NOMO-1 treated with dmso at 0.1 percent for 144 hours (cell line): Measurements from ENCODE around the gene CRYAA.
"Not testable (repeated sequence)": the region's sequence is repeated elsewhere in the genome, so short reads cannot be mapped to it uniquely, and the experiment has no call there.

Experiments
- DNase-seq: peaks from one replicate; lab custom pipeline; 2025; ENCODE audit not compliant: unreplicated experiment; lab: John Stamatoyannopoulos, UW

The CRYAA gene, protein sequence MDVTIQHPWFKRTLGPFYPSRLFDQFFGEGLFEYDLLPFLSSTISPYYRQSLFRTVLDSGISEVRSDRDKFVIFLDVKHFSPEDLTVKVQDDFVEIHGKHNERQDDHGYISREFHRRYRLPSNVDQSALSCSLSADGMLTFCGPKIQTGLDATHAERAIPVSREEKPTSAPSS

DNA sequence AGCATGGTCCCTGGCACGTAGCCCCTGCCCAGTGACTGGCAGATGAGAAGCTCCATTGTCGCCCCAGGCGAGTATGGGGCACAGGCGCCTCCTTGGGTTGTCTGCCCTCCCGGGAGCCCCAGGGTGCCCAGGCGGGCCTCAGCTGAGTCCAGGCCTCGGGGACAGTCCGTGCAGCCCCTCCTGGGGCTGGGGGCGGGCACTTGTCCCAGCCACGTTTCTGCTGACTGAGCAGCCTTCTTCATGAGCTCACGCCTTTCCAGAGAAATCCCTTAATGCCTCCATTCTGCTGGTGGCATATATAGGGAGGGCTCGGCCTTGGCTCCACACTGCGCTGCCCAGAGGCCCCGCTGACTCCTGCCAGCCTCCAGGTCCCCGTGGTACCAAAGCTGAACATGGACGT is at the start of gene CRYAA:
TSS of gene CRYAA (plus strand) at position 301 of the 400 bp plus-strand sequence. CDS start at position 393, 92 bp downstream.
- DNase-seq: not testable (repeated sequence)

DNA sequence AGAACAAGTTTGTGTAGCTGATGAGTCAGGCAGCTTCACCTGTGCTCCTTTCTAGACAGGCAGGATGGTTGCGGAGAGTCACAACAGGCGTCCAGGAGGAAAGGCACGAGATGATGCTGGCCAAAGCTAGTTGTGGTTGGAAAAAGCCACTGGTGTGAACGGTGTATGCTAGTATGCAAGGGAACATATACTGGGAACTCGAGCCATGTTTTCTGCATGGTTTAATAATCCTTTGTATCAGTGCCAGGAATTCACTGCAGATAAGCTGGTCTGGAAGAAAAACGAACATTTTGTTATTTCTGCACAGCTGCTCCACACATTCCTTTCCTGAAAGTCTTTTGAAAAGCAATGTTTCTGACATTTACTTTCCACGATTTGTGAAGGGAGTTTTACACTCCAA is 38.7 kb upstream of the CRYAA start:
- not testable (repeated sequence) for DNase-seq

DNA sequence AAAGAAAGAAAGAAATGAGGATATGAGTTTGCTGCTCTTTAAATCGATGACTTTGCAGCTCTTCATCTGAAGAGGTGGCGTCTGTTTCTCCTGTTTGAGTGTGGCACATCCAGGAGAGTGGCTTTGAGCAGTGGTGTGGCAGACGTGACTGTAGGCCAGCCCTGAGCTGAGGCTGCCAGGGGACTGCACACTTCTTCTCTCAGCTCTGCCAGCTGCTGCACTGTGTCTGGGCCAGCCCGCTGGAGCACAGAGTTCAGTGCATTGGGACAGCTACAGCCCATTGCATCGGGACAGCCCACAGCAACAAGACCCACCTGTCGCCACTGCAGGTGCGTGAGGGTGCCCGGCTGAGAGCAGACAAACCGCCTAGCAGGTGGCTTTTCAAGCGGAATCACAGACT is 34.3 kb upstream of the CRYAA start:
- DNase-seq: not testable (repeated sequence)

DNA sequence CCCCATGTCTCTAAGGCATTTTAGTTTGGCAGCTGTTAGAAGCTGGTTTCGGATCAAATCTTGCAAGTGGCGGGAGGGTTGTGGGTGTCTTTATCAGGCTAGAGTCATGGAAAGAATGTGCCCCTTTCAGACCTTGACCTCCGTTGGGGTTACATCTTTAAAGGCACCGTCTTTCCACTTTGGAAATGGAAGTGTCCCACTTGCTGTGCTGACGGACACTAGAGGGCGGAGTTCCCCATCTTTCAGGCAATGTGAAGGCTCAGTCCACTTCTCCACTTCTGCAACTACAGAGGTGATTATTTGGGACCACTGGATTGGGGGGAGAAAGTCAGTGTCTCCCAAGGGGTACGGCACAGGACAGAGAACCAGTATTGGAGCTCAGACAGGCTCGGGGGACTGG is 29.9 kb upstream of the CRYAA start:
- DNase-seq: not testable (repeated sequence)

DNA sequence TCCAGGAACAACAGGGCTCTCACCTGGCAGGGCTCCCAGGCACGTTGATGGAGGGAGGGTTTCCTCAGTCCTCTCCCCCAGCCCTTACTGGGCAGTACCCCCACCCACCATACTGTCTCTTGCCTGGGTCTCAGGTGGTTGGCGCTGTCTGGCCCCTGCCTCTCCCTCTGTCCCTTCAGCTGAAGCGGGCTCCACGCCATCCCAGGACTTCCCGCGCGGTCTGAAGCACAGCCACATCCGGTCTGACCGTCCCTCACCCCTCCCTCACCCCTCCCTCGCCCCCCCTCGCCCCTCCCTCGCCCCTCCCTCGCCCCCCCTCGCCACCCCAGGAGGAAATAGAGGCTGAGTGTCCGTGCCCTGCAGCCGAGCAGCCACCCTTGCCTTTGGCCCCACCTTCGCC is 27.4 kb upstream of the CRYAA start:
- DNase-seq: not testable (repeated sequence)

DNA sequence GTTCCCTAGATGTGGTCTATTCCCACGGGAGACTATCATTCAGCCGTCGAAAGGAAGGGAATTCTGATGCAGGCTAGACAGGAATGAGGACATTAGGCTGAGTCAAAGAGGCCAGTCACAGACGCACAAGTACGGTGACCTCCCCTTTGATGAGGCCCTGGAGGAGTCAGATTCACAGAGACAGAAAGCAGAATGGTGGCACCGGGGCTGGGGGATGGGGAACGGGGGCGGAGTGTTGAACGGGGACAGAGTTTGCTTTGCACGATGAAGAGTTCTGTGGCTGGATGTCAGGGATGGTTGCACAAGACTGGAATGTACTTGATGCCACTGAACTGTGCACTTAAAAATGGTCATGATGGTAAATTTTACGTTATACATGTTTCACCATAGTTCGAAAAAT is 22.2 kb upstream of the CRYAA start:
- not testable (repeated sequence) for DNase-seq

DNA sequence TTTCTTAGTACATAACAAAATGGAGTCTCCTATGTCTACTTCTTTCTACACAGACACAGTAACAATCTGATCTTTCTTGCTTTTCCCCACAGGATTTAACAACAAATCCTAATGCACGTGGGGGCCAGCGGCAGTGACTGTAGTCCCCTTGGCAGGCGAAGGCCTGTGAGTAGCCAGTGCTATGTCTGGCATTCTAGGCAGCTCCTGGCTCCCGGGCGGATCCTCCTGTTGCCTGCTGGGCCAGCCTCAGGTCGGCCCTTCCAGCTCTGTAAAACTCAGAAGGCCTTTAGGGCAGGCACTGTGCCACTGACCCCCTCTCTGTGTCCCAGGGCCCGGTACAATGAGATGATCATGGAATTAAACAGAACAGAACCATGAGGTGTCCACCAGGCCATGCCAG is 20.8 kb upstream of the CRYAA start:
- DNase-seq: not testable (repeated sequence)

DNA sequence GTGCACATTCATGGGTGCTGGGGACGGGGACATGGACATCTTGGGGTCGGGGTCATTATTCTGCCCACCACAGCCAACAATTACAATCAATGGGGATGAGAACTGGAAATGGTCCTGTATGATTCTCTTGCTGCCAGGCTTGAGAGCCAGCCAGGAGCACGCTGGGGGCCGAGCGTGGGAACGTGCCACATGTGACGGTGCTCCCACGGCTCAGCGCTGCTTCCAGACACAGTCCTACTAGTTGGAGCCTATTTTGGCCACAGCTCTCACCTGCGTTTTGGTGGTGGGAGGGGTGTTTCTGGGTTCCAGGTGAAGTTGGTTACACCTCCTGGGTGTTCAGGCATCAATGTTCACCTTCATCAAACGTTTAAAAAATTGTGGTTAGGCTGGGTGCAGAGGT is 19.5 kb upstream of the CRYAA start:
- not testable (repeated sequence) for DNase-seq

DNA sequence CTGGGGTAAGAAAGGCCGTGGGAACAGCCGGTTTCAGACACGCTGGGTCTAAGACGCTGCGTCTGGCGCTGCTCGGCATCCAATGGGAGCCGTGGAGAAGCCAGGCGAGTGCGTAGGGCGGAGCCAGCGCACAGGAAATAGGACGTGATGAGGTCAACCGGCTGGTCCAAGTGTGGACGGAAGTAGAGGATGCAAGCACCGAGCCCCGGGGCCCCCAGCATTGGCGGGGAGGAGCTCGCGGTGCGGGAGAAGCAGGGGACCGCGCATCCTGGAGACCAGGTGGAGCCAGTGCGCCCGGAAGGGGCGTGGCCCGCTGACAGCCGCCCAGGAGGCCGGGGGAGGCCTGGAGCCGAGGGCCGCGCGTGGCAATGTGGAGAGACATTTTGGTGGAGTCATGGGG is 15.2 kb upstream of the CRYAA start:
- not testable (repeated sequence) for DNase-seq

DNA sequence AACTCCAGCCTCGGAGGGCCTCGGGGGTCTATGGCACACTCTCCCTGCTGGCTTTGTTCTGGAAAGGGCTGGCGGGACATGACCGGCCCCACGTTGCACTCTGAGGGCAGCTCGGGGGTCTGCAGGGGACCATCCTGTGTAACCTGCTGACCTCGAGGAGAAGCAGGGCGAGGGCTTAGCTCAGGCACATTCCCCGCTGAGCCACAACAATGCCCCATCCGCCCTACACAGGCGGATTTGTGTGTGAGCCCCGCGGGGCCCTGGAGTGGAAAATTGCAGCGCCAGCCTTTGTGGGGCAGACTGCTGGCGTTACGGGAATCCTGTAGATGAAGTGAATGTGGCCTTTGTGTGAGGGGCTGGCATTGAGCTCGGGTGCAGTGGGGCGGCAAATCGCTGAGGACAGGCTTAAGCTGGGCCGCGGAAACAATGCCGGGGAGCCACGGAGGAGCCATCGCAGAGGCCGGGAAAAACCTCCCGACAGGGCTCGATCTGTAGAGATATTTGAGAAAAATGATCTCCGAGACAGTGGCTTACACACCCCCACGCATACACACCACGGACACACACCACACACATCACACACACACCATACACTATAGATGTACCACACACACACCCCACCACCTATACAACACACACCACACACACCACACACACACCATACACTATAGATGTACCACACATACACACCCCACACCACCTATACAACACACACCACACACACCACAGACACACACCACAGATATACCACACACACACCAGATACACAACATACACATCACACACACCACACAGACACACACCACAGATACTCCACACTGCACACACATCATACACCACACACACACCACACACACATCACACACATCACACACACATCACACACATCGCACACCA is 9.3 kb upstream of the CRYAA start:
- not testable (repeated sequence) for DNase-seq

DNA sequence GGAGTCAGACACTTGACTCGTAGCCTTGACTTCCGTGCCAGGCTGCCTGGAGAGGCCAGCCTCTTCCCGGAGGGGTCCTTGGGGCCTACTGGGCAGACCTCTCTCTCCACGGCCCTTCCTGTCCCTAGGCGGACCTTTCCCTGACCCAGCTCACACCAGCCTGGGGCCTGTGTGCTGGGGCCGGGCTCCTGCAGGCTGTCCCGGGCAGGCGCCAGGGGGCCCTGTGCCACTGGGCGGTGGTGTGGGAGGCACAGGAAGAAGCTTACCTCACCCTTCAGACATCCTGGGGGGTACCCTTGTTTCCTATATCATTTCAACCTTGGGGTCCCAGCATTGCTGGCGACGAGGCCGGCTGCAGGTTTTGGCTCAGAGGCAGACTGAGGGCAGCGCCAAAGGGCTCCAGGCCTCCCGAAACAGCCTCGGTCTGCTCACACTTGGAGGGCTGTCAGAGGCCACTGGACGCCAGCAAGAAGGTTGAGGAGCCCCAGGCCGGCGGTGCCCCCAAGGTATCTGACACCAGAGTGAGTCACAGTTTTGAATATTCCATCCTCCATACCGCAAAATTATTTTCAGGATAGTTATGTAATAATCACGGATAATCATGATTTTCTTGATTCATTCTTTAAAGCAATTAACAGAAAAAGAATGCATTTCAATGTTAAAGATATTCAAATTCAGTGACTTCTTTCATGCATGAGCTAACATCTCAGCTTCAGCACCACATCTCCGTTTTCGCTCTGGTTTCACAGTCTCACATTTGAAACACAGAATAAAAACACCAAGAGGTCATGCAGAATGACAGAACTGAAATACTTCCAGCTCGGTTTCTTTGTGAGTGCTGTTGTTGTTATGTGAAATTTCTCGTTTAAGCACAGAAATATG is 6.7 kb upstream of the CRYAA start:
- not testable (repeated sequence) for DNase-seq

DNA sequence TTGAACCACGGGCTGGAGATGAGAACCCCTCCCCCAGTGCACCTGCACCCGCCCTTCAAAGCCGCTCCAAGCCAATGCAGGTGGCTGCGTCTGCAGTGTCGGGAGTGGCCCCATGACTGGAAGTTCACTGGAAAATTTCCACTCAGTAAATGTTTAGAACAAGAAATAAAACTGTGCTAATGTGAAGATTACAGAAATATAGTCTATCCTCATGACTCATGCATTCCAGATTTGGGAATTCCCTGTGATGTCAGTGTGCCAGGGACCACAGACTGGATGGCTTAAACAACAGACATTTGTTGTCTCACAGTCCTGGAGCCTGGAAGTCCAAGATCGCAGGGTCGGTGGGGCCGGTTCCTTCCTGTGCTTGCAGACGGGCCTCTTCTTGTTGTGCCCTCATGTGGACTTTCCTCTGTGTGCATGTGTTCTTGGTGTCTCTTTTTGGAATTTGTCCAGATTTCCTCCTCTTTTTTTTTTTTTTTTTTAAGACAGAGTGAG is 6.1 kb upstream of the CRYAA start:
- DNase-seq: not testable (repeated sequence)

DNA sequence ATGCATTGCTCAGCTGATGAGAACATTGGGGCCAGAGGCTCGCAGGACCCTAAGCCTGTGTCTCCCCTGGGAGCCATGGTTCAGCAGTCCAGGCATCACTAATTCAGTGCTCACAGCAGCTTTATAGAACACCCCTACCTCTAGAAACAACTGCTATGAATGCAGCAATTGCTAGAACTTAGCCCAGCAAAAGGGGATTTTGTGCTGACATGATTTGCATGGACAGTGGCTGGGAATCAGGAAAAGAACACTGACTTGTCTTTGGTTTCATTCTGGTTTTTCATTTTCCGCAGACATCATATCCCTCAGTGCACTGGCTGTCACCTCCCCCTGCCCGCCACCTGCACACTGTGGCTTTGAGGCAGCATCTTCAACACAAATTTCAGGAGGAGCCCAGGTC is 4.0 kb upstream of the CRYAA start:
- DNase-seq: not testable (repeated sequence)

DNA sequence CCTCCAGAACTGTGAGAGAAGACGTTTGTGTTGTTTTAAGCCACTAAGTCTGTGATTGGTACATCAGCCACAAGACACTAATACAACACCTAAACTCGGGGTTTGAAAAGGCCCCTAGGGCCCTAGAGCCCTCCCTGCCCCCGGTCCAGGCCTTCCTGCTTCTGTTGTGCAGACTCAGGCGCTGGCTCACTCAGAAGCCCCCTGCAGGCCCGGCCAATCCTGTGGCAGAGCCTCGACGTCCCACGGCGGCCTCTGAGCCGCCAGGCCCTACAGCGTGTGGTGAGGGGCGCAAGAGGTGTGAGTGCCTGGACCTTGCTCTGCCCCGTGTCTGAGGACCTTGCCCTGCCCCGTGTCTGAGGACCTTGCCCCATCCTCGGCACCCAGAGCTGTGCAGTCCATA is 3.1 kb upstream of the CRYAA start:
- not testable (repeated sequence) for DNase-seq

DNA sequence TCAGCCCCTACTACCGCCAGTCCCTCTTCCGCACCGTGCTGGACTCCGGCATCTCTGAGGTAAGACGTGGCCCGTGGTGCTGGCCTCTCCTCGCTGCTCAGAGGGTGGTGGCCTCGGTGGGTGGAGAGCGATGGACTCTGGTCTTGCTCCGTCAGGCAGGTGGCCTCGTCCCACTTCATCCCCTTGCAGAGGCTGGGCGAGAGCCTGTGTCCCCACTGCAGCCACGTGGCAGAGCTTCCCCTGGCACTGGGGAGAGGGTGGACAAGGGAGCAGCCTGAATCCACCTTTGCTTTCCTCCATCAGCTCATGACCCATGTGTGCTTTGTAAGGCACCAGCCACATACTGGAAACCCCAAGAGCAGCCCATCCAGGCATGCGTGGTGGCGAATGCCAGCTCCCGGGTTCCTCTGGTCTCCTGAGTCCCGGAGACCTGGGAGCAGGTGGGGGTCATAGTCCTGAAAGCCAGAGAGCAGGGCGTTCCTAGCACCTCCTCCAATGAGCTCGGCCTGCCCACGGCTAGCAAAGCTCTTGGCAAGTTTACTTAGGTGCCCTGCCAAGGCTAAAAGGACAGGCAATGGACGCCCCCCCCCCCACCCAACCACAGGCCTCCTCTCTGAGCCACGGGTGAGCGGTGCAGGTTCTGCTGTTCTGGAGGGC is 550 bp downstream of the CRYAA start:
- not testable (repeated sequence) for DNase-seq

DNA sequence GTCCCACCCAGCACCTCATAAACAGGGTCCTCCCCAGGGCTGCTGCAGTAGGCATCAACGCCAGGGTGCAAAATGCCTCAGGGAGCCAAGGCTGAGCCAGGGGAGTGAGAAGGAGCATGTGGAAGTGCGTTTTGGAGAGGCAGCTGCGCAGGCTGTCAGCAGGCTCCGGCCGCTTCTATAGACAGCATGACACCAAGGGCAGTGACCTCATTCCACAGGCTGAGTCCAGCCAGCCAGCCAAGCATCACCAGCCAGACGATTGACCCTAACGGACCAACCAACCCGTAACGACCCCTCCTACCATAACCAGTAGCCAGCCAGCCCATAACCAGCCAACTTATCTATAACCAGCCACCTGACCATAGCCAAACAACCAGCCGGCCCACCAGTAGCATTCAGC is 1.1 kb downstream of the CRYAA start:
- not testable (repeated sequence) for DNase-seq

DNA sequence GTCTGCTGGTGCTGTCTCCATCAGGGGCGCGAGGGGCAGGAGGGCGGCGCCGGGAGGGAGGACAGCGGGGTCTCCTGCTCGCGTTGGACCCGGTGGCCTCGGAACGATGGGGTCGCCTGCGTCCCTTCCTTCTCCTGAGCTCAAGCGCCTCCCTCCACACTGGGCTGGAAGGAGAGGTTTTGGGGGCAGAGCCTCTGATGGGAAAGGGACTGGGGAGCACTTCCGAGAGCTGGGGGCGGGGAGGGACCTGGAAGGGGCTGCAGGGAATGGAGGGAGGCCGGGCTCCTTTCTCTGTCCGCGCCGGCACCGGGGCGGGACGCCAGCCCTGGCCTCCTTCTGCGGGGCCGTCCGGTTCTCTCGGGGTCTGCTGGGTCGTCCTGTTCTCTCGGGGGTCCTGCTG is 4.0 kb downstream of the CRYAA start:
- not testable (repeated sequence) for DNase-seq

DNA sequence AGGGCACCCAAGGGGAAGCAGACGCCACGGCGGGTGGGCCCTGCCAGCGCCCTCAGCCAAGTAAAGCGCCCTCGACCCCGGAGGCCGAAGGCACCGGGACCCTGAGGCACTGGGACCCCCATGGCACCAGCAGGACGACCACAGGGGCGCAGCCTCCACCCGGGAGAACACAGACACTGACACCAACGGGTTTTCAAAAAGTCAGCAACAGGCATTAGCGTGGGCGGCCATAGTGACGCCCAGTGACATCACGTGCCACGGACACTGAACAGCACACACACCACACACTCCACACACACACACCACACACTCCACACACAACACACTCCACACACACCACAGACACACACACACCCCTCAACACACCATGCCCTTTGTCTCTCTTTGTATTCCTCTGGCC is 4.6 kb downstream of the CRYAA start:
- DNase-seq: not testable (repeated sequence)

DNA sequence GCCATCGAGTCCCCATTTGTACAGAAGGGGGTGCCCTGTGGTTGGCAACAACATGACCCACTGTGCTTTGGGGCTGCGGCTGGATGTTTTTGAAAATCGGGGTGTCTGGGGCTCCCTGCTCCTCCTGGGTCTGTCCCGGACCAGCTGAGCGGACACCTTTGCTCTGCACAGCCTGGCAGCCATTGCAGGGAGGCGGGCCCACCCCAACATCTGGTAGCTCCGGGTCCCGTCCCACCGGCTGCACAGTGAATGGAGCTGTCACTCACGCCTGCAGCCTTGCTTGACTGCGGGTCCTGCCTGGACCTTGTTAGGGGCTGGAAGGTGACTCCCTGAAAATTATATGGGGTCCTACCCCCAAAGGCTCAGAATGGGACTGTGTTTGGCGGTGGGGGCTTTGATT is 5.1 kb downstream of the CRYAA start:
- DNase-seq: not testable (repeated sequence)

DNA sequence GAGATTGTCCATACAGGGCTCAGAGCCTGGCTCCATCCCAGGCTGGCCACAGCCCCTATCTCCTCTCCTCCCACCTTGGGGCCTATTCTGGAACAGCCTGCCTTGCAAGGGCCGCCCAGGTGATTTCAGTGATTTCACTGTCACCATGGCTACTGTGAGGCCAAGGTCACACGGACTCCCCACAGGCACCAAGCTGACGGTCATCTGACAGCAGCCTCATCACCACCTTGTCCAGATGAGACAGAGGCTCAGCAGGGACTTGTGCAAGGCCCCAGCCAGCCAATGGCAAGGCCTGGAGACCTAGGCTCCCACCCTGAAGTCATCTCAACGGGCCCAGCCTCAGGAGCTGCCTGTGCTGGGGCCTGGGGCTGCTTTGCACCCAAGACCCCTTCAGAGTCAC is 6.2 kb downstream of the CRYAA start:
- DNase-seq: not testable (repeated sequence)

DNA sequence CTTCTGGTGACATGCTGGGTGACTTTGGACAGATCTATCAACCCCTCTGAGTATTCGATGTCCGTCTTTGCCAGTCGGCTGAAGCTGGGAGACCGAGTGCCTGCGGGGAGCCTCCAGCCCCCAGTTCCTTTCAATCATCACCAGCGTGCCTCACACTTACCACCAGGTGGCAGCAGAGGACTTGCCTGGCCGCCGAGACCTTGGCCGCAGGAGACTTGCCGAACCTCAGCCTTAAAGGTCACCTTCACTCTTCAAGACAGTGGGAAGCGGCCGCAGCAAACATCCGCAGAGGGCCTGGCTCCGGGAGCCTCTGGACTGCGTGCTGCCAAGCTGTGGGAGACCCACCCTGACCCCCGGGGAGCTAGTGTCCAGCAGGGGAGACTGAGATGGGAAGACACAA is 7.8 kb downstream of the CRYAA start:
- DNase-seq: not testable (repeated sequence)
